H1 (cell line): ENCODE measurements around the gene MEX3D. TPM values are rescaled to one million over a fixed set of nuclear protein-coding genes. Genes with fewer than 3 reads are reported as not detected.

Source experiments
- CTCF ChIA-PET: fragments of 300-600 bp; sonication (Branson Sonifier 250); formaldehyde crosslinking; loops from one replicate; lab custom pipeline; 2021; ENCODE audit not compliant: partially characterized antibody; lab: Charles Lee
- POLR2A ChIA-PET: fragments of 300-600 bp; sonication (Branson Sonifier 250); formaldehyde crosslinking; loops from one replicate; lab custom pipeline; 2021; ENCODE audit warnings: inconsistent platforms; ENCODE audit not compliant: partially characterized antibody; lab: Charles Lee
- DNase-seq, 2 experiments: peaks; one replicate each; pipeline versions ENCODE4 v3.0.0 to v3.0.0-alpha.2; 2010 to 2022; ENCODE audit warnings: low spot score in 2 of 2, low read depth in 1 of 2, mixed read lengths in 1 of 2
- FAIRE-seq: peaks from 2 replicates; lab custom pipeline; 2011; peaks lifted over from hg19 to GRCh38; lab: Jason Lieb, UNC
- H2AFZ ChIP-seq: 2 replicates; pipeline ENCODE4 v1.8.1; 2012; ENCODE audit warnings: low read length, inconsistent platforms
- H2AK5ac ChIP-seq: 2 replicates; pipeline ENCODE4 v1.6.1; 2013; ENCODE audit warnings: low read depth, low read length
- H2BK120ac ChIP-seq: replicated peaks from 2 replicates; pipeline ENCODE3; 2013; ENCODE audit warnings: low read depth, low read length, inconsistent platforms
- H2BK12ac ChIP-seq: 2 replicates; pipeline ENCODE4 v1.6.1; 2013; ENCODE audit warnings: low read depth, low read length
- H2BK15ac ChIP-seq: 2 replicates; pipeline ENCODE4 v1.6.1; 2013; ENCODE audit warnings: low read length
- H2BK20ac ChIP-seq: 2 replicates; pipeline ENCODE4 v1.6.1; 2013; ENCODE audit warnings: low read length
- H2BK5ac ChIP-seq: 2 replicates; pipeline ENCODE4 v1.6.1; 2013; ENCODE audit warnings: low read depth, low read length
- H3K14ac ChIP-seq: 2 replicates; pipeline ENCODE4 v1.6.1; 2013; ENCODE audit warnings: inconsistent platforms; ENCODE audit not compliant: insufficient read length
- H3K18ac ChIP-seq: 2 replicates; pipeline ENCODE4 v1.6.1; 2013; ENCODE audit warnings: low read length; ENCODE audit errors: extremely low read depth
- H3K23ac ChIP-seq: 2 replicates; pipeline ENCODE4 v1.6.1; 2013; ENCODE audit warnings: inconsistent platforms; ENCODE audit not compliant: insufficient read length
- H3K23me2 ChIP-seq: 2 replicates; pipeline ENCODE4 v1.6.1; 2013; ENCODE audit warnings: low read depth, low read length
- H3K27ac ChIP-seq: 2 replicates; pipeline ENCODE4 v1.6.1; 2011; ENCODE audit warnings: low read depth, low read length, inconsistent platforms
- H3K27me3 ChIP-seq, 4 experiments: replicated peaks in 1 of 4; 1 replicate in 1 of 4; 2 replicates in 3 of 4; pipeline versions ENCODE4 v1.6.1 to v1.8.1; 2011 to 2013; ENCODE audit warnings: low read length in 3 of 4, mild to moderate bottlenecking in 3 of 4, inconsistent platforms in 2 of 4, mixed read lengths in 2 of 4, moderate library complexity in 1 of 4; ENCODE audit not compliant: control insufficient read depth in 3 of 4, insufficient read depth in 3 of 4; ENCODE audit errors: extremely low read depth in 1 of 4
- H3K36me3 ChIP-seq, 4 experiments: 2 replicates each; pipeline versions ENCODE4 v1.6.1 to v1.8.1; 2011 to 2013; ENCODE audit warnings: mild to moderate bottlenecking in 4 of 4, low read length in 3 of 4, moderate library complexity in 2 of 4, control low read depth in 1 of 4, inconsistent platforms in 1 of 4; ENCODE audit not compliant: insufficient read depth in 4 of 4, control insufficient read depth in 2 of 4
- H3K4ac ChIP-seq: replicated peaks from 2 replicates; pipeline ENCODE3; 2013; ENCODE audit warnings: low read length, low read depth, mixed read lengths, inconsistent platforms; ENCODE audit not compliant: insufficient read length
- H3K4me1 ChIP-seq, 4 experiments: replicated peaks in 1 of 4; 1 replicate in 1 of 4; 2 replicates in 3 of 4; pipeline versions ENCODE4 v1.6.1 to v1.8.1; 2011 to 2013; ENCODE audit warnings: low read length in 3 of 4, inconsistent platforms in 2 of 4, mixed read lengths in 1 of 4; ENCODE audit not compliant: insufficient read depth in 4 of 4, control insufficient read depth in 3 of 4
- H3K4me2 ChIP-seq, 2 experiments: 2 replicates each; pipeline versions ENCODE4 v1.6.1 to v1.8.1; 2011 to 2013; ENCODE audit warnings: low read depth in 2 of 2, low read length in 2 of 2, control low read depth in 1 of 2, inconsistent platforms in 1 of 2, mild to moderate bottlenecking in 1 of 2; ENCODE audit not compliant: insufficient read depth in 1 of 2
- H3K4me3 ChIP-seq, 4 experiments: fragments of 200-600, 300-600 bp in 1 of 4; sonication (generic), shearing (Covaris generic), sonication (Bioruptor Twin) in 1 of 4; 2 replicates each; pipeline versions ENCODE4 v1.5.1 to v1.8.1; 2011 to 2016; ENCODE audit warnings: low read length in 4 of 4, low read depth in 3 of 4, control low read depth in 2 of 4, inconsistent platforms in 2 of 4, mild to moderate bottlenecking in 2 of 4, mixed read lengths in 1 of 4, moderate library complexity in 1 of 4; ENCODE audit not compliant: insufficient read depth in 2 of 4; ENCODE audit errors: extremely low read depth in 1 of 4
- H3K56ac ChIP-seq: replicated peaks from 2 replicates; pipeline ENCODE3; 2013; ENCODE audit warnings: low read depth, mild to moderate bottlenecking, mixed read lengths, low read length, inconsistent platforms; ENCODE audit not compliant: insufficient read length
- H3K79me1 ChIP-seq: 2 replicates; pipeline ENCODE4 v1.6.1; 2013; ENCODE audit warnings: low read depth, low read length, control low read depth
- H3K79me2 ChIP-seq, 2 experiments: 2 replicates each; pipeline versions ENCODE4 v1.6.1 to v1.8.1; 2012 to 2013; ENCODE audit warnings: low read length in 2 of 2, mild to moderate bottlenecking in 2 of 2, inconsistent platforms in 1 of 2; ENCODE audit not compliant: insufficient read depth in 2 of 2, control insufficient read depth in 1 of 2
- H3K9ac ChIP-seq, 4 experiments: replicated peaks in 1 of 4; 1 replicate in 1 of 4; 2 replicates in 3 of 4; pipeline versions ENCODE4 v1.6.1 to v1.8.1; 2011 to 2013; ENCODE audit warnings: low read depth in 3 of 4, low read length in 3 of 4, control low read depth in 2 of 4, mild to moderate bottlenecking in 2 of 4, moderate library complexity in 2 of 4, inconsistent platforms in 1 of 4; ENCODE audit errors: extremely low read depth in 1 of 4
- H3K9me3 ChIP-seq, 2 experiments: 2 replicates each; pipeline versions ENCODE4 v1.6.1 to v1.8.1; 2012 to 2013; ENCODE audit warnings: mild to moderate bottlenecking in 2 of 2, moderate library complexity in 2 of 2, control low read depth in 1 of 2, inconsistent platforms in 1 of 2, low read depth in 1 of 2, low read length in 1 of 2, mixed read lengths in 1 of 2; ENCODE audit not compliant: insufficient read depth in 2 of 2
- H4K20me1 ChIP-seq, 2 experiments: replicated peaks in 1 of 2; 2 replicates each; pipeline versions ENCODE3 to v1.8.1; 2011 to 2013; ENCODE audit warnings: inconsistent platforms in 2 of 2, low read length in 2 of 2, mild to moderate bottlenecking in 1 of 2; ENCODE audit not compliant: insufficient read depth in 2 of 2, control insufficient read depth in 1 of 2
- H4K5ac ChIP-seq: 2 replicates; pipeline ENCODE4 v1.6.1; 2013; ENCODE audit warnings: low read length, low read depth, mixed read lengths, inconsistent platforms; ENCODE audit not compliant: insufficient read length
- H4K8ac ChIP-seq: 2 replicates; pipeline ENCODE4 v1.8.0; 2013; ENCODE audit warnings: mild to moderate bottlenecking, moderate library complexity, low read length, inconsistent platforms; ENCODE audit not compliant: insufficient read depth; ENCODE audit errors: extremely low read depth
- H4K91ac ChIP-seq: replicated peaks from 2 replicates; pipeline ENCODE3; 2013; ENCODE audit warnings: low read length, mixed read lengths, inconsistent platforms; ENCODE audit not compliant: insufficient read length
- CHD2 ChIP-seq: IDR thresholded peaks from 2 replicates; pipeline ENCODE4 v1.6.1; 2012; ENCODE audit warnings: low read length, improper control_type of control experiment
- MAFK ChIP-seq: IDR thresholded peaks from 2 replicates; pipeline ENCODE4 v1.6.1; 2012; ENCODE audit warnings: low read depth, mild to moderate bottlenecking, improper control_type of control experiment, low read length
- WGBS, 2 experiments: shearing (Covaris generic) in 1 of 2; methylation state at CpG; one replicate each; pipeline versions ENCODE4 v1.1.6 to v1.1.7; 2013 to 2015; ENCODE audit warnings: low lambda C conversion rate in 2 of 2, mixed read lengths in 2 of 2, inconsistent platforms in 1 of 2, low coverage in 1 of 2, missing lambda C conversion rate in 1 of 2; ENCODE audit not compliant: insufficient replicate concordance in 2 of 2, insufficient coverage in 1 of 2, insufficient read length in 1 of 2; ENCODE audit errors: extremely low coverage in 1 of 2, missing lambda C conversion rate in 1 of 2; 5-methylcytosine and 5-hydroxymethylcytosine counted together
- polyA plus RNA-seq, 7 experiments: library from polyadenylated mRNA; depleted of rRNA in 3 of 7; stranded (reverse) in 5 of 7; unstranded in 2 of 7; fragments of >200 nt in 5 of 7; fragments of 200-250 nt in 2 of 7; gene quantifications; 1 replicate in 5 of 7; 2 replicates in 1 of 7; 4 replicates in 1 of 7; pipeline versions ENCODE4 v1.2.1 to v1.2.3, GENCODE V29; 2011 to 2013; ENCODE audit warnings: missing spikeins in 2 of 7, mixed read lengths in 2 of 7
- total RNA-seq: library from RNA; stranded (reverse); fragmentation: NEBNext Ultra II Directional; extraction: Animal tissue kit (Norgen Biotek cat#: 25700); gene quantifications from 2 replicates; pipeline ENCODE4 v1.2.1, GENCODE V29; 2021

Gene MEX3D
- total and polyA plus RNA-seq, 2 of the 8 experiments (the other 6 are each of a cell fraction or from before 2014, with no cell fraction given), result 20.8 to 78.8 TPM

GRCh38 chr19:1520203-1520780 lies 47.8 kb downstream of the MEX3D start:
- Histone ChIP-seq H3K18ac (no peak overlapping the region; the same call in 1 of the 2 replicates), H3K4ac (no peak overlapping the region), H3K79me1 (no peaks in the 10 kb centered on the region), H3K23ac (no peak overlapping the region), H3K56ac (no peak overlapping the region), H3K27me3 (peaks cover 17 to 30% (median 26%) of the 10 kb centered on the region in 4 experiments), H3K27ac (no peak overlapping the region), H3K9ac (no peak overlapping the region), H2BK15ac (no peak overlapping the region), H3K4me3 (no peak overlapping the region), H3K14ac (no peak overlapping the region), H3K79me2 (no peaks in the 10 kb centered on the region), H2AFZ (no peak overlapping the region), H4K8ac (no peak overlapping the region), H3K36me3 (no peaks in the 10 kb centered on the region; a peak in 1 of 8 replicates), H3K9me3 (no peaks in the 10 kb centered on the region), H4K5ac (no peak overlapping the region), H2BK12ac (no peak overlapping the region), H3K23me2 (peaks cover 8% of the 10 kb centered on the region; the same call in 1 of the 2 replicates), H3K4me1 (peaks cover 0 to 3% (median 1%) of the 10 kb centered on the region in 4 experiments; a peak in 3 of 7 replicates), H4K20me1 (peaks cover 8 to 12% of the 10 kb centered on the region in 2 experiments), H3K4me2 (no peak overlapping the region), H2AK5ac (peak overlapping the region; percentile 65; the same call in 1 of the 2 replicates), H2BK20ac (no peak overlapping the region), H2BK5ac (no peak overlapping the region), H2BK120ac (no peak overlapping the region), H4K91ac (no peak overlapping the region)
- FAIRE-seq (no peak), DNase-seq (no peak)
- ChIA-PET POLR2A (no interaction called here), CTCF (interaction anchor here (0.6 kb wide), 1 partner anchor 18 kb away, joined by 3 read pairs; no protein-coding TSS in a partner anchor)
- 77% methylated on average over 17 of the region's 17 CpGs; no CpG with 5 or more reads in 1 of the 2 experiments for WGBS, 2 experiments
- TF ChIP-seq MAFK (peak; percentile 32; the same call in 1 of the 2 replicates), CHD2 (no peak)
